Measurements from ENCODE around the gene PUS7L.
"Not testable (repeated sequence)": the region's sequence is repeated elsewhere in the genome, so short reads cannot be mapped to it uniquely, and the experiment has no call there.

The PUS7L gene

DNA sequence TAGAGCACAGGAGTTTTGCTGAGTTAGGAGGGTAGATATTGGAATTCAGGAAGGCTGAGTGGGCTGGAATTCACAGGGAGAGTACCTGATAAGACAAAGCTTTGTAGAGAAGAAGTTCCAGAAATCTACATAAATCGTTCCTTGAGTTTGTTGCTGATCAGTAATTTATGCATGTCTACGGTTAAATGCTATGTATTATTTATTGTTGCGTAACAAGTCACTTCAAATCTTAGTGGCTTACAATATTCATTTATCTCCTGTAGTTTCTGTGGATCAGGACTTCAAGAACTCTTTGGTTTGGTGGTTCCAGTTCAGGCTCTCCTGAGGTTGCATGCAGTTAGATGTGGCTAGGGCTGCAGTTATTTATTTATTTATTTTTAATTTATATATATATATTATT lies 7.8 kb downstream of the PUS7L start:
- no peak for DNase-seq (ENCODE audit: low spot score)

DNA sequence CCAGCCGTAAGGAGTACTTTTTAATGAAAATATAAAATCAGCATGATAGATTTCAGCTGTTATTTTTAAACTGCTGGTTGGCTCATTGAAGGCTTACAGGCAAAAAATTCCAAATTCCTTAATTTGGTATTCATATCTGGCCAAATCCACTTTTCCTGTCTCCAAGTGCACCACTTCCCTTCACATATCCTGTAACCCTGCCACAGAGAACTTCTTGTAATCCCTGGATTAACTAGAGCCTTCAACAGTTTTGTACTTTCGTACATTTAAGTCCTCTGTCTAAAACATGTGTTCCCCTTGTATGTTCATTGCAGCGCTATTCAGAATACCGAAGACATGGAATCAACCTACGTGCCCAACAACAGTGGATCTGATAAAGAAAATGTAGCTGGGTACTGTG lies 9.6 kb downstream of the PUS7L start:
- no peak for DNase-seq (ENCODE audit: low spot score)

DNA sequence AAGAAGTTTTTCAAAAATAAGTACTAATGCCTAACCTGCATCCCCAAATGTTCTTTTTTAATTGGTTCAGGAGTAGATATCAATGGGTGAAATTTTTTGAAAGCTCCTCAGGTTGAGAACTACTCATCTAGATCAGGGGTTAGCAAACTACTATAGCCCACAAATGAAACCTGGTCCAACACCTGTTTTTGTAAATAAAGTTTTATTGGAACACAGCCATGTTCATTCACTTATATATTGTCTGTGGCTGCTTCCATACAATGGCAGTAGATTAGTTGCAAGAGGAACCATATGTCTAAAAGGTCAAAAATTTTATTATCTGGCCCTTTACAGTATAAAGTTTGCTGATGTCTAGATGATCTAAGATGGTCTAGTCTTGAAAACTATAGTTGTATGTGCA lies 13.8 kb downstream of the PUS7L start:
- no peak for DNase-seq (ENCODE audit: low spot score)

DNA sequence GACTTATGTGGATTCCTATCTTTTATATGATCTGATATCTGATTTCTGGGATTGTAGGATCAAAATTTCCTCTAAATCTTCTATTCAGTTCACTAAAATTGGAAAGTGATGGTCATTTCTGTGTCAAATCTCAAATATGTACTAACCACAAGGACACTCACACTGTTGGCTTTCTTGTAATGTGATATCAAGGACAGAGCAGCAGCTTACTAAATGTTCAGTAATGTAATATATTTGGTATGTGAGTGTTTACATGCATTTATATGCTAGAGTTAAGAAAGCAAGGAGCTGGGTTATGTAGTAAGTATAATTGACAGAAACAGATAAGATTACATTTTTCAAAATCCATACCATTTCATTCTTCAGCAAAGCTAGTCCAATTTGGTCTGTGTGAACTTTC lies 16.5 kb downstream of the PUS7L start:
- DNase-seq (ENCODE audit: low spot score) = no peak

GRCh38 chr12:43740511-43741100 lies 18.0 kb downstream of the PUS7L start:
- DNase-seq (ENCODE audit: low spot score) = no peak

GRCh38 chr12:43737646-43738045 lies 20.9 kb downstream of the PUS7L start:
- no peak for DNase-seq (ENCODE audit: low spot score)

- no peak for DNase-seq (ENCODE audit: low spot score)
Observed at GRCh38 chr12:43736927-43737440, 21.6 kb downstream of the PUS7L start.

- DNase-seq (ENCODE audit: low spot score) = no peak
Observed at GRCh38 chr12:43733687-43734086, 24.9 kb downstream of the PUS7L start.

DNA sequence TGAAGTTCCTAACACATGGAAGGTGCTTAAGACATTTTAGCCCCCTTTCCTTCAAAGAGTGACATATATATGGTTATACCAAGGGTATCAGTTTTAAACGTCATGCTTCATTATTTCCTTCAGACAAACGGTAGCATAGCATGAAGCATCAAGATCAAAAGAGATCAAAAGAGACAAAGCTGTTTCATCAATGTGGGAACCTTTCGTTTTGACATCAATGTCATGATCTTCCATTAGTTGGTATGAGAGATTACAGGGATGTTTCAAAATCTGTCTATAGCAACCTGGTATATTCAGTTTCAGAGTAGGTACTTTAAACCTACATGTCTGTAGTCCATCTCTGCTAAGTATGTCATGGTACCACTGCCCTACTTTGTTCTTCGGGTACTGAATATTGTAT lies 28.3 kb downstream of the PUS7L start:
- DNase-seq (ENCODE audit: low spot score) = no peak

DNA sequence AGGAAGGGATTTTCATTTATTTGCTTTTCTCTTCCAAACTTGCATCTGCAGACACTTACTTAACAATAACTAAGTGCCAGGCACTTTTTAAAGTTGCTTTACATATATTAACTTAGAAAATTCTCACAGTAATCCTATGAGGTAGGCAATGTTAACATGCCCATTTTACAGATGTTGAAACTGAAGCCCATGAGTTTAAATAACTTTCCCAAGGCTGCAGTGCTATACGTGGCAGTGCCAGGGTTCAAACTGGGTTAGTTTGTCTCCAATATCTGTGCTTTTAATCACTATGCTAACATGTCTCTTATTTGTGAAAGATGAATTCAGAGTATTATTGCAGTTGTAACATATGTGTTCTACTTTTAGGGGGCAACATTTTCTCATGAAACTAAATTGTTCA lies 29.9 kb downstream of the PUS7L start:
- no peak for DNase-seq (ENCODE audit: low spot score)

- DNase-seq (ENCODE audit: low spot score) = no peak
Observed at GRCh38 chr12:43728117-43728516, 30.5 kb downstream of the PUS7L start.

- no peak for DNase-seq (ENCODE audit: low spot score)
Observed at GRCh38 chr12:43723134-43723533, 35.5 kb downstream of the PUS7L start.

GRCh38 chr12:43722621-43723020 lies 36.0 kb downstream of the PUS7L start:
- DNase-seq (ENCODE audit: low spot score) = no peak

DNA sequence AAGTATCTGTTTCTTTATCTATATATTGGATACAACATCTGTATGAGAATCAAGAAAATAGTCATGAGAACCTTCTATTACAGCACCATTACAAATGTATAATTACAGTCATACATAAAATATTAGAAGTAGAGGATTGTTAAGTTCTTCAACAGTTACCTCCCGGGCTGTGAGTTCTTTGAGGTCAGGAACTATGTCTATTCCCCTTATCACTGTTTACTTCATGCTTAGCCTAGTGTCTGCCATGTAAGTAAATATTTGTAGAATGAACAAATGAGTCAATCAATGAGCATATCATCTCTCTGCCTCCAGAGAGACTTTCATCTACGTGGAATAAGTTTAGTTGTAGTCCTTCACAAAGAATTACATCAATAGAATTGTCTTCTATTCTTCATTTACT lies 47.2 kb downstream of the PUS7L start:
- DNase-seq (ENCODE audit: low spot score) = peak; percentile 22

DNA sequence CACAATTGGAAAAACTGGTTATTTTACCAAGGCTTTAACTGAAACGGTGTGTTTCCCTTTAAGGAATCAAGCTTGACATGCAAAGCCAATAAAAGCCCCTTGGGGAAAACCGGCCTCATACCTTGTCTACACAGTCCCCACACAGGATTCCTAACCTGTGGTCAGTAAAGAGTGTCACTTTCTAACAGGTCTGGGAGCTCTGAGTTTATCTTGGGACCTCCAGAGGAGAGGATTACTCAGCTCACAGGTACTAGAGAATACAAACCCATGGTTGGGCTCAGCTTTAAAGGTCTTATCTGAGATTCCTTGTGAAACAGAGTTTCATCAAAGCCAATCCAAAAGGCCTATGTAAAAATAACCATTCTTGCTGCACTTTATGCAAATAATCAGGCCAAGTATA lies 54.8 kb downstream of the PUS7L start:
- DNase-seq (ENCODE audit: low spot score) = not testable (repeated sequence)

GRCh38 chr12:43701194-43701593 lies 57.4 kb downstream of the PUS7L start:
- DNase-seq (ENCODE audit: low spot score) = not testable (repeated sequence)

GRCh38 chr12:43696154-43696553 lies 62.4 kb downstream of the PUS7L start:
- DNase-seq (ENCODE audit: low spot score) = no peak

DNA sequence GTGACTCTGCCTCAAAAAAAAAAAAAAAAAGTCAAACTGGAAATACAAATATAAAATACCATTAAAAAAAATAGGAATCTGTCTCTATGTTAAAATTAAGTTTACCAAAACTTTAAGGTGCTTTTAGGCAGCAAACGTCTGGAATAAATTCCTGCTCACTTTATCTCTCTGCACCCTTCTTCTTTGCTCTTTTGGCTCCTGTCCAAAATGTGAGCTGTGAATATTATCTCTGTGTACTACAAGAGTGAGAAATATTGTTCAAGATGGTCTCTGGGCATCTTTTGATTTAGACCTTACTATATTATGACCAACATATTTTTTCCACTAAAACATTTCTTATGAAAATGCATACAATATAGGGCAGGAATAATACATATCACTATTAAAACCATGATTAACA lies 63.7 kb downstream of the PUS7L start:
- no peak for DNase-seq (ENCODE audit: low spot score)

- no peak for DNase-seq (ENCODE audit: low spot score)
Observed at GRCh38 chr12:43692064-43692463, 66.5 kb downstream of the PUS7L start.

DNA sequence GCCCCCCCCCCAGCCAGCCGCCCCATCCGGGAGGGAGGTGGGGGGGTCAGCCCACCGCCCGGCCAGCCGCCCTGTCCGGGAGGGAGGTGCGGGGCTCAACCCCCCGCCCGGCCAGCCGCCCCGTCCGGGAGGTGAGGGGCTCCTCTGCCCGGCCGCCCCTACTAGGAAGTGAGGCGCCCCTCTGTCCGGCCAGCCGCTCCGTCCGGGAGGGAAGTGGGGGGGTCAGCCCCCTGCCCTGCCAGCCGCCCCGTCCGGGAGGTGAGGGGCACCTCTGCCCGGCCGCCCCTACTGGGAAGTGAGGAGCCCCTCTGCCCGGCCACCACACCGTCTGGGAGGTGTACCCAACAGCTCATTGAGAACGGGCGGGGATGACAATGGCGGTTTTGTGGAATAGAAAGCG lies 73.1 kb downstream of the PUS7L start:
- DNase-seq (ENCODE audit: low spot score) = not testable (repeated sequence)

- peak; percentile 24 for DNase-seq (ENCODE audit: low spot score)
Observed at GRCh38 chr12:43676183-43676813, 82.3 kb downstream of the PUS7L start.

GRCh38 chr12:43675048-43675904 lies 83.3 kb downstream of the PUS7L start:
- no peak for DNase-seq (ENCODE audit: low spot score)

GRCh38 chr12:43669373-43669772 lies 89.2 kb downstream of the PUS7L start:
- no peak for DNase-seq (ENCODE audit: low spot score)

All from HuH-7.5 (cell line).